HG02642 (cell line): ENCODE results near the gene OTUD3.
A peak's percentile ranks its signal among the peaks of the same experiment; 100 is the strongest.
"Not testable (repeated sequence)": the region's sequence is repeated elsewhere in the genome, so short reads cannot be mapped to it uniquely, and the experiment has no call there.

Experiments used
- ATAC-seq: cut with Tn5 transposase; IDR thresholded peaks from one replicate; pipeline ENCODE4 v1.9.1; 2021; ENCODE audit warnings: mild to moderate bottlenecking; ENCODE audit not compliant: unreplicated experiment, poor library complexity

The OTUD3 gene

GRCh38 chr1:19882111-19883071 lies at the start of gene OTUD3:
TSS of gene OTUD3 (plus strand) at chr1:19882395. CDS start at chr1:19882514, 119 bp downstream.
- ATAC-seq: peak; percentile 93

GRCh38 chr1:19835578-19835977 lies 46.6 kb upstream of the OTUD3 start:
- ATAC-seq: no peak

DNA sequence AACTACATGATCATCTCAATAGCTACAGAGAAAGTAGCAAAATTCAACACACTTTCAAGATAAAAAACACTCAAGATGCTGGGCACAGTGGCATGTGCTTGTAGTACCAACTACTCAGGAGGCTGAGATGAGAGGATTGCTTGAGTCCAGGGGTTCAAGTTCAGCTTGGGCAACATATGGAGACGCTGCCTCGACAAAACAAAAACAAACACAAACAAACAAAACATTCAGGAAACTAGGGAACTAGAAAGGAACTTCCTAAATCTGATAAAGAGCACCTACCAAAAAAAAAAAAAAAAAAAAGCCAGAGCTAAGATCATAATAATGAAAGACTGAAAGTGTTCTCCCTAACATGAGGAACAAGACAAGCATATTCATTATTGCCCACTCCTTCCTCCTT lies 44.3 kb upstream of the OTUD3 start:
- no peak for ATAC-seq

DNA sequence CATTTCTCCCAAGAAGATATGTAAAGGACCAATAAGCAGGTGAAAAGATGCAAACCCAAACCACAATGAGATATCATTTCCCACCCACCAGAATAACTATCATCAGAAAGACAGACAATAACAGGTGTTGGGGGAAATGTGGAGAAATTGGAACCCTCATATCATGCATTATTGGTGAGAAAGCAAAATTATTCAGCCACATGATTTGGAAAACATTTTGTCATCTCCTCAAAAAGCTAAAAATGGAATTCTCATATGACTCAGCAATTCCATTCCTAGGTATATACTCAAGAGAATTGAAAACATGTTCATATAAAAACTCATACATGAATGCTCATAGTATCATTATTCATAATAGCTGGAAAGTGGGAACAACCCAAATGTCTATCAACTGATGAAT lies 42.0 kb upstream of the OTUD3 start:
- ATAC-seq: no peak

GRCh38 chr1:19844731-19845495 lies 37.3 kb upstream of the OTUD3 start:
- no peak for ATAC-seq

GRCh38 chr1:19845555-19845954 lies 36.6 kb upstream of the OTUD3 start:
- no peak for ATAC-seq

DNA sequence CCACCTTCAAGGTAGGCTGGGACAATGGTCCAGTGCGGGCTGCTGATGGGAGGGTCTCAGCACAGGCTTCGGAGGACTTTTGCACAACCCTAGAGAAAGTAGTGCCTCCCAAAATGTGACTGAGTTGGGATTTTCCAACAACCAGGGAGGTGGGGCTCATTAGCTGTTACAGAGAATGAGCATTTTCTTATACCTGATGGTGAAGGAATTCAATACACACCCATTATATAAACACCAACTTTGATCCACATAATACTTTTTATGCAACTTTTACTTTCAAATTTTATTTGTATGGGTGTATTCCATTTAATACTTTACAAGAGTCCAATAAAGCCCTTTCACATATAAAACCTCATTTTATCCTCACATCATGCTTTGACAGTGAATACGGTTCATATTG lies 35.9 kb upstream of the OTUD3 start:
- no peak for ATAC-seq

- ATAC-seq: not testable (repeated sequence)
These were observed 34.9 kb upstream of the OTUD3 start for GRCh38 chr1:19847334-19847733.

GRCh38 chr1:19849307-19849706 lies 32.9 kb upstream of the OTUD3 start:
- not testable (repeated sequence) for ATAC-seq

- no peak for ATAC-seq
These were observed 32.0 kb upstream of the OTUD3 start for GRCh38 chr1:19850214-19850613.

GRCh38 chr1:19852036-19852435 lies 30.2 kb upstream of the OTUD3 start:
- no peak for ATAC-seq

DNA sequence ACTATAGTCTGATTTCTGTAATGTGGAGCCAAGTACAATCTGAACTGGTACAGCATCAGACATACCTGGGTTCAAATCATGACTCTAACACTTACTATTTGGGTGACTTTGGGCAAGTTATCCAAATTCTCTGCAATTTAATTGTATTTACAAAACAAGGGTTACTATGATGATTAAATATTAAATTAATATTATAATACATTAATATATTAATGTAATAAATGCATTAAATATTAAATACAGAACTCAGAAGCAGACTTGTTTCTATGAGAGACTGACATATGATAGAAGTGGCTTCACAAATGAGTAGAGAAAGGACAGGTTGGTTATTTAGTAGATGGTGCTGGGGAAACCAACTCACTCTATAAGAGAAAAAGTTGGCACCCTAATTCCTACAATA lies 27.3 kb upstream of the OTUD3 start:
- no peak for ATAC-seq

DNA sequence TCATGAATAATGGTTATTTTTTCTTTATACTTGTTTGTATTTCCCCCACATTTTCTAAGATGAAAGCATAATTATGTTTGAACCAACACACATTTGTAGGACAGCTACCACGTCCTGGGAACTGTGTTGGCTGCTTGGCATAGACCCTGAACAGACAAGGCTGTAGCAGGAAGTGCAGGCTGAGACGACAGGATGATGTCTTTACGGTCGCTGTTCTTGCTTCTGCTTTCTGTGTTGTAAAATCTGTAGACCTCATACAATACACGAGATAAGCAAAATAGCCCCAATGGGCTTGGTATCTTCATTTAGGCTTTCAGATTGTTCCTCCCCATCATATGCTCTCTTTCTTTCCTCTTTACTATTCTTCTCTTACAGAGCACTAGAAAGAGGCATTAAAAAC lies 23.3 kb upstream of the OTUD3 start:
- ATAC-seq: no peak

GRCh38 chr1:19859876-19860275 lies 22.3 kb upstream of the OTUD3 start:
- no peak for ATAC-seq

GRCh38 chr1:19860418-19860817 lies 21.8 kb upstream of the OTUD3 start:
- no peak for ATAC-seq

DNA sequence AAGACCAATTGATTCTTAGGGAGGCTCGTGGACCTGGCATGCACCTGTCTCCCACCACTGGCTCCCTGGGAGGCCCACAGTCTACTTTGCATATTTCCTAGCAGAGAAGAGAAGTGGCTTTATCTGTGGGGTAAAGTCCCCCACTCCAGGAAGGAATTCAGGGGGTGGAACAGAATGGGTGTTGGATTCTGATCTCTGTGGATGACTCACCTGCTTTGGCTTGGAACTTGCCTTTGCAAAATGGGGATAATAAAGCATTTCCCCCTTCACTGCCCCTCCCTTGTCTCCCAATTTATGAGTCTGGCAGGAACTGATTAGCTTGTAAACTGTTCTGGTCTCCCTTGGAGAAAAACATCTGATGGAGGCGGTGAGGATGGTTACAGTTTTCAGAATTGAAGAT lies 21.2 kb upstream of the OTUD3 start:
- no peak for ATAC-seq

GRCh38 chr1:19861842-19862530 lies 20.2 kb upstream of the OTUD3 start:
- ATAC-seq: no peak

GRCh38 chr1:19862944-19863343 lies 19.3 kb upstream of the OTUD3 start:
- ATAC-seq: no peak

DNA sequence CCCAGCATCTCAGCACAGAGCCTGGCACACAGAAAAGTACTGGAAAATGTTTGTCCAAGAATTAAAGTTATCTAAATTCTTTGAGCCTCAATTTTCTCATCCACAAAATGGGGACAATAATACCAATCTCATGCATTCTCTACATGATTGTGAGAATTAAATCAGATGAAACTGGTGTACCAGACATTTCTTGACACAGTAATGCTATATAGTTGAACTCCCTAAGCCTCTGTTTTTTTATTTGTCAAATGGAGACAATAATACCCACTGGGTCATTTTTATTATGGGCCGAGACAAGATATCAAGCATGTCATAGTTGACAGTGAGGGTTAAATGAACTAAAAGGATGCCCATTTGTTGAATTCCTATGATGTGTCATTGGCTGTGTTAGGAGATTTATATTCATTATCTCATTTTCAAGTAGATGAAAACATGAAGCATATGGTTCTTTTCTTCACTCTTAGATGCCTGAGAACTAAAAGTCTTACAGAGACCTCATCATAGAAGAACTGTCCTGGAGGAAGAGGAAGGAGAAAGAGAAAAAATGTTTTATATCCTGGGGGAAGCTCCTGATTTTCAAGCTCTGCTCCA lies 17.5 kb upstream of the OTUD3 start:
- no peak for ATAC-seq

GRCh38 chr1:19866029-19866428 lies 16.2 kb upstream of the OTUD3 start:
- no peak for ATAC-seq
